ENCODE measurements around the gene ADAMTS5. TPM values are rescaled to one million over a fixed set of nuclear protein-coding genes. Genes with fewer than 3 reads are reported as not detected.
A peak's percentile ranks its signal among the peaks of the same experiment; 100 is the strongest.

ADAMTS5 gene
- total and polyA plus RNA-seq, 2 of the 8 experiments (the other 6 are each of a cell fraction or from before 2014, with no cell fraction given), result 0.20 to 1.1 TPM

GRCh38 chr21:26965907-26966581 is 844 bp downstream of the ADAMTS5 start (continued):
- TF ChIP-seq MAX (IDR thresholded peaks at IDR 0.05) (no peak), RAD21 (IDR thresholded peaks at IDR 0.05 in 1 of 2, conservative IDR thresholded peaks at IDR 0.05 in 1 of 2; ENCODE audit: low read depth in 2 of 2, low read length in 2 of 2) (0 out of 4 replicates have a peak, but pooled peaks of 1 of the 2 experiments have one; percentile 2), SIRT6 (IDR thresholded peaks at IDR 0.05; ENCODE audit: low read length) (no peak), GTF2F1 (IDR thresholded peaks at IDR 0.05; ENCODE audit: borderline replicate concordance, low read depth, low read length) (no peak), PHF8 (conservative IDR thresholded peaks at IDR 0.05; ENCODE audit: low read depth, low read length) (no peak), EGR1 (IDR thresholded peaks at IDR 0.05; ENCODE audit: borderline replicate concordance, low read depth, low read length) (no peak), RBBP5 (IDR thresholded peaks at IDR 0.05; ENCODE audit: borderline replicate concordance, low read depth, low read length) (peak; percentile 93), SIN3A (conservative IDR thresholded peaks at IDR 0.05 in 1 of 2, IDR thresholded peaks at IDR 0.05 in 1 of 2; ENCODE audit: low read depth in 1 of 2, low read length in 2 of 2) (no peak), SP2 (IDR thresholded peaks at IDR 0.05; ENCODE audit: low read length) (no peak), RFX5 (IDR thresholded peaks at IDR 0.05; ENCODE audit: borderline replicate concordance, low read depth, low read length) (no peak), NANOG (IDR thresholded peaks at IDR 0.05; ENCODE audit: insufficient read depth, low read depth, low read length, poor library complexity, severe bottlenecking) (no peak), POLR2AphosphoS5 (IDR thresholded peaks at IDR 0.05; ENCODE audit: low read depth, low read length) (no peak), CTBP2 (IDR thresholded peaks at IDR 0.05; ENCODE audit: borderline replicate concordance, insufficient read depth, insufficient read length, low read length) (no peak), TAF1 (IDR thresholded peaks at IDR 0.05; ENCODE audit: low read depth, low read length) (no peak), CEBPB (IDR thresholded peaks at IDR 0.05; ENCODE audit: low read depth, low read length) (no peak), YY1 (IDR thresholded peaks at IDR 0.05; ENCODE audit: low read depth, low read length) (no peak), RNF2 (IDR thresholded peaks at IDR 0.05; ENCODE audit: borderline replicate concordance, low read depth, low read length, missing control alignments, poor library complexity, severe bottlenecking) (no peak), POLR2A (IDR thresholded peaks at IDR 0.05; ENCODE audit: control extremely low read depth in 1 of 2, low read depth in 2 of 2, low read length in 2 of 2) (no peak), E2F6 (IDR thresholded peaks at IDR 0.05) (peak; percentile 71; the same call in 1 of the 2 replicates), CHD1 (IDR thresholded peaks at IDR 0.05; ENCODE audit: low read depth, low read length) (no peak), BACH1 (IDR thresholded peaks at IDR 0.05; ENCODE audit: low read length) (no peak), TAF7 (optimal IDR thresholded peaks at IDR 0.05; ENCODE audit: borderline replicate concordance, low read depth, low read length) (no peak)
- TF ChIP-seq, protein P1, sequence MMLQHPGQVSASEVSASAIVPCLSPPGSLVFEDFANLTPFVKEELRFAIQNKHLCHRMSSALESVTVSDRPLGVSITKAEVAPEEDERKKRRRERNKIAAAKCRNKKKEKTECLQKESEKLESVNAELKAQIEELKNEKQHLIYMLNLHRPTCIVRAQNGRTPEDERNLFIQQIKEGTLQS (IDR thresholded peaks at IDR 0.05; ENCODE audit: insufficient read depth, low read depth, low read length), result no peak

All from H1 (cell line).